ENCODE data around the gene ARHGAP40.

ARHGAP40 gene

DNA sequence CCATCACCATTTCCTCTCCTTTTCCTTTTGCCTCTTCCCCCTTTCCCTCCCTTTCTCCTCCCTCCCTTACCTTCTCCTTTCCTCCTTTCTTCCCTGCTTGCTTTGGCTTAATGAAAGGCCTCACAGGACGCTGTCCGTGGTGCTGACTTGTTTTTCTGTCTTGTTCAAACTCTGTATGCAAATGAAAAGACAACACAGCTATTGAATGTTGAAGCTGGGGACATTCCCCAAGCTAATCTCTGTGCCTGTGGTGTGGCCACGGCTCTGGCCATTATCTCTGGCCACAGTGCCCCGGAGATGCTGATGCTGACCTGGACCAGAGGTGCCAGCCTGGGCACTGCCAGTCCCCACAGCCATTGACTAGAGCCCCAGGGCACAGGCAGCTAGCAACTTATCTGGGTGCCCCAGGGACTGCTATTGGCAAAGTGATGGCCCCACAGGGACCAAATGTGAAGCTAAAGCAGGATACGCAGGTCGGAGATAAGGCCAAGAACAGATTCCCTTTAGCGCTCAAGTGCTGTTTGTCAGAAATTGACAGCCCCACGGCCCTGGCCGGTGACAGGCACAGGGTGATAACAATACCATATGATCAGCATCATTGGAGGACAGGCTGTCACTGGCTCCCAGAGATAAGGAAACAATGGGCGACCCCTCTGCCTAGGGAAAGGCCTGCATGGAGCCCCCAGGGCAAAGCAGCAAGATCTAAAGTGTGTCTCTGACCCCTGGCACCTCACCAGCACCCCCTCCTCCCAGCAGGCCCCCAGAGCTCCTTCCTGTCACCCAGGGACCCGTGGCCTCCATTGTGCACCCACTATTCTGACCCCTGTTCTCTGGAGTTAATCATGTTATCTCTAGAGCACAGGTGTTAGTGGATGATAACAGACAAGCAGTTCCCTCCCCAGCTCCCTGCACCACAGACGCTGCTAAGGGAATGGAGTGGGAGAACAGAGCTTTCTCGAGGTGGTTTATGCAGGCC lies 91.1 kb downstream of the ARHGAP40 start:
- no peak for DNase-seq

DNA sequence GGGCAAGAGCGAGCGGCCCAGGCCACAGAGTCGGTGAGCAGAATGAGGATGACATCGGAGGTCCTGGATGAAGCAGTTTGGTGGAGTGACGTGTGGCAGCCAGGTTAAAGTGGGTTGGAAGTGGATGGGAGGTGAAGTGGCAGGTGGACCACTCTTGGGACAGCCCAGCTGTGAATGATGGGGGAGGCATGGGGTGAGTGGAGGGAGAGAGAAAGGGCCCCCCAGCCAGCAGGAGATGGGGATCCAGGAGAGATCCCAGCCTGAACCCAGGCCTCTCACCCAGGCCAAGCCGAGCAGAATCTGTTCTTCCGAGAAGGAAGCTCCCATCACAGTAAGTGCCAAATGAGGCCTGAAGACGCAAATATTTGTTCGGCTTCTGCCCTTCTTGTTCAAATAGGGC lies 95.7 kb downstream of the ARHGAP40 start:
- DNase-seq: no peak

DNA sequence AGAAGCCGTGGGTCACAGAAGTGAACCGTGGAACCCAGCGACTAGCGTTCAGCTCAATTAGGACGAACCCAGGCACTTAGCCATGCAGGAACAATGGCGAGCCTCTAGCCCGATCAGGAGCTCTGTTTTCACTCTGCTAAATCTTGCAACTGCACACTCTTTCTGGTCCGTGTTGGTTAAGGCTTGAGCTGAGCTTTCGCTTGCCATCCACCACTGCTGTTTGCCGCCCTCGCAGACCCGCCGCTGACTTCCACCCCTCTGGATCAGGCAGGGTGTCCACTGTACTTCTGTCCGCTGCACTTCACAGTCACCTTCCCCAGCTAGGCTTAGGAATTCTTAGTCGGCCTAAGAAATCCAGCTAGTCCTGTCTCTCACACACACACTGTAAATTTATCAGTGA lies 96.9 kb downstream of the ARHGAP40 start:
- no peak for DNase-seq

DNA sequence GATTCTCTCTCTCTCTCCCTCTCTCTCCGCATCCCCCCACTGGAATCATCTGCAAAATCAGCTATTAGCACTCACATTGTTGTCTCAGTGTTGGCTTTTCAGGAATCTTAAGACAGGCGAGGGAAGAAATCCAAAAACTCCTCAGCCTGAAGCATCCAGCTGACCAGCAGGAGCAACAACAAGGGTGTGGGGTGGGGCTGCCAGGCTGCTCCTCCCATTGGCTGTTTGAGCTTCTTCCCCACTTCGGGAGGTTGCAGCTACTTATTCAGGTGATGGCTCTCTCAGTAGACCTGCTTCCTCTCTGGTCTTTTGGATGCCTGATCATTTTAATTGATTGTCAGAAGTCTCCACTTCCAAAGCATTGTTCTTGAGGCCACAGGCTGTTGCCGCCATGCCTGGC lies 98.5 kb downstream of the ARHGAP40 start:
- no peak for DNase-seq

All from DMS79 (cell line).